T-helper 1 cell (primary cell): Measurements from ENCODE around the gene DYRK1A.

Experiments used
- DNase-seq, 5 donors: peaks; one replicate each; pipeline ENCODE4 v3.0.0-alpha.2; 2012 to 2020

The DYRK1A gene

GRCh38 chr21:37450445-37450941, 83.9 kb downstream of the DYRK1A start:
- no peak for DNase-seq

DNA sequence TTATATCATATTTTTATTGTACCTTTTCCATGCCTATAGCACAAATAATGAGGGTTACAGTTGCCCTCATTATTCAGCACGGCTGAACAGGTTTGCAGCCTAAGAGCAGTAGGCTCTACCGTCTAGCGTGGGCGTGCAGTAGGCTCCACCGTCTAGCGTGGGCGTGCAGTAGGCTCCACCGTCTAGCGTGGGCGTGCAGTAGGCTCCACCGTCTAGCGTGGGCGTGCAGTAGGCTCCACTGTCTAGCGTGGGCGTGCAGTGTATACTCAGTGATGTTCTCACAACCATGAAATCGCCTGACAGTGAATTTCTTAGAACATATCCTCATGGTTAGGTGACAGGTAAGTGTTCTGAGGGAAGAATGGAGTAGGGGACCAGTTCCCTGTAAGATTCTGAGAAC, 84.9 kb downstream of the DYRK1A start:
- DNase-seq, result no peak

GRCh38 chr21:37452227-37452626, 85.7 kb downstream of the DYRK1A start:
- no peak for DNase-seq

GRCh38 chr21:37453350-37453749, 86.8 kb downstream of the DYRK1A start:
- DNase-seq, result no peak

DNA sequence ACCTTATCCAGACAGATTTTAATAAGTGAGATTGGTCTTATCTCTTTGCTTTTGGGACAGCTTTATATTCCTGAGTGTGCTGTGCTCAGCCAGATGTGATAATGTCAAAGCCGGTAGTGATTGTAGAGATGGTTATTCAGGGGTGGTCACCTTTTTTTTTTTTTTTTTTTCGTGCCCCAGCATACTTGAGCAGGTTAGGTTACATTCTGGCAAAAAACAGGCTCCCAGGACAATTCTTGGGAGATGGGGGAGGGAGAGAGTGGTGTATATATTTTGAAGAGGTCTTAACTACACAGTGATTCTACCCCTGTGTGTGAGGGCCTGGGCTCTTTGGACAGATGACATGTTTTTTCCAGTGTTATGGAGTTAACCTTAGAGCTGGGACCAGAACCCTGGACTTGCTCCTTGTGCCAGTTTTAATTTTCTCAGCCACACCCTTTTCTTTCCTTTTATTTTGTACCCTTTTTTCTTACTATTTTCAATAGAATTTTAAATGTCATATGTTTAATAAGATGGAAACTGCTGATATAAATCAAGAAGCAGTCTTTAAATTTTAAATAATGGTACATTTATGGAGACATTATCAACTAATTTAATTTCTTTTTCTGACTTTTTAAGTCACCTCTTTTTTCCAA, 88.4 kb downstream of the DYRK1A start:
- DNase-seq, result no peak

DNA sequence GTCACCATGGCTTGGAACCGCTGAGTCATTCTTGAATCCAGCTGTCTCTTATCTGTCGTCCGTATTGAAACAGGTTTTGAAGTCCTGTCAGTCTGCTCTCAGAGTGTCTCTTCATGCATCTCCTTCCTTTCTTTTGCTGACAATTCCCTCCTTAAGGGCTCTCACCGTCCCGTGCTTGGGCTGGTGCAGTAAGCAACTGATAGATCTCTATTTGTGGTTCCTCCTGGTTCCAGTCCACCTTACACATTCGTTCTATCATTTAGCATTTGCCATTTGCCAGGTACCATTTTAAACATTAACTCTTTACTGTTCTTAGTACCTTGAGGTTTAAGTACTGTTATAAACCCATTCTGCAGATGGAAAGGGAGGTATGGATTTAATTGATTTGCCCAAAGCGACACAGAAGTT, 88.9 kb downstream of the DYRK1A start:
- peak in 1 of 5 donors; percentile 28 for DNase-seq

DNA sequence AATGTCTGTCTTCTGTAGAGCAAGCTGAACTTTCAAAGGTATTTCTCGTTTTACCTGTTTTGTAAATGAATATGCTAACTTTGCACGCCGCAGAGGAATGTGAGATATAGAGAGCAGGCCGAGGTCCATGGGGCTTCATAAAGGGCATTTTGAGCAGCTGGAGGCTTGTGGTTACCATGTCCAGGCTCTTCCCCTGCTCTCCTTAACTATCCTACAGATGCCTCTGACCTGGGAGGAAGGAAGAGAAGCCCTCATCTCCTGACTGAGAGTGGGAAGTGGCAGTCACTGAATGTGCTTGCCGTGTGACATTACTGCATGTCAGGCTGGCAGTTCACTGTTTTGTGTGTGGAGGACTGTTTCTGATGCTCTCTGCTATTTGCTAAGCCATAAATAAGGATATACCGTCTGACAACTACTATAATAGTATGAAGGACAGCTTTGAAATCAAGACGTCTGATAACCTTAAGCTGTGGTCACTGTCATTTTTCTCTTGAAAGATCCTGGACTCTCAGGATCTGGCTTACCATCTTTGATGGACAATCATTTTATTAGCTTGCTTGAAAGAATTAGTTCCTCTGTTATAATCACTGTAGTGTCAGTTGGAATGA, 92.2 kb downstream of the DYRK1A start:
- no peak for DNase-seq

DNA sequence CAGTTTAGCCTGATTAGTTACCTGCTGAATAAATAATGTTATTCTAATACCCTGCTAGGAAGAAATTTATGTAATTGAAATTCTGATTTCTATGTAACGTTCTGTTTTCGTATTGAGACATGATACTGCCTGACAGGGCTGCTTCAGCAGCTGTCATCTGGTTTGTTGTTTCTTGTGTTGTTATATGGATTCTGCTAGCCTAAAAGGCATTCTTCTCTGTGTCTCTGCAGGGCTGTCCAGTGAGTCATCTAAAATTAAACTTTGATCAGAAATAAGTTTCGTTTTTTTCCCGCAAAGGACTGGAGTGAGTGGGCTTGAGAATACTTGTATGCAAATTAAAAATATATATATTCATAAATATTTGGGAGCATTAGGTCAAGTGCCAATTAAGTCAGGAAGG, 93.0 kb downstream of the DYRK1A start:
- DNase-seq, result no peak

DNA sequence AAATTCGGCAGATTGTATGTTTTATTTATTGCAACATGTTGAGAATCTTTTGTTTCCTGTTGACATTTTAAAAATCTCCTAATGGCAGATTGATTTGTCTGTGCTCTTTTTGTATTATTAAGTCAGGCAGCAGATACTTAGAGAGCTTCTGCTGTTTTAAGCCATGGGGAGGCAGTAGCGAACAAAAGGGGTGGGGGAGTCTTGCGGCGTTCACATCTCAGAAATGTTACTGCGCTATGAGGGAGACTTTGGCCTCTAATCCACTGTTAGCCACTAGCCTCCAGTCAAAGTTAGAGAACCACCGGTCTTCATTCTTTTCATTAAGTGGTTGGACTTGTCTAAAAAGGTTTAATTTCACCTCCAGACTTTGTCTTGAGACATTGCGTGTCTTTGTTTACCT, 93.6 kb downstream of the DYRK1A start:
- no peak for DNase-seq

DNA sequence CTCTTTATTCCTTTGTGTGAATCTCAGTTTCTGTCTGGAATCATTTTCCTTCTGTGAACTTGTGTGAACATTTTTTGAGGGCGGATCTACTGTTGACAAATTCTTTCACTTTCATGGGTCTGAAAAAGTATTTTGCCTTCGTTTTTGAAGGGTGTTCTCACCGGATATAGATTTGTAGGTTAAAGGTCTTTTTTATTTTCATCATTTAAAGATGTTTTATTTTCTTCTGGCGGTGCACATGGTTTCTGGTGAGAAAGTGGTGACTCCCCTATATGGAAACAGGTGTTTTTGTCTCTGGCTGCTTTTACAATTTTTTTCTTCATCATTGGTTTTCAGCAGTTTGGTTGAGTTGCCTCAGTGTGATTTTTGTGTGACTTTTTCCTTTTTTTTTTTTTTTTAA, 94.9 kb downstream of the DYRK1A start:
- DNase-seq, result peak in 2 of 5 donors; percentile 15 to 51

GRCh38 chr21:37462087-37462861, 95.7 kb downstream of the DYRK1A start:
- no peak for DNase-seq

DNA sequence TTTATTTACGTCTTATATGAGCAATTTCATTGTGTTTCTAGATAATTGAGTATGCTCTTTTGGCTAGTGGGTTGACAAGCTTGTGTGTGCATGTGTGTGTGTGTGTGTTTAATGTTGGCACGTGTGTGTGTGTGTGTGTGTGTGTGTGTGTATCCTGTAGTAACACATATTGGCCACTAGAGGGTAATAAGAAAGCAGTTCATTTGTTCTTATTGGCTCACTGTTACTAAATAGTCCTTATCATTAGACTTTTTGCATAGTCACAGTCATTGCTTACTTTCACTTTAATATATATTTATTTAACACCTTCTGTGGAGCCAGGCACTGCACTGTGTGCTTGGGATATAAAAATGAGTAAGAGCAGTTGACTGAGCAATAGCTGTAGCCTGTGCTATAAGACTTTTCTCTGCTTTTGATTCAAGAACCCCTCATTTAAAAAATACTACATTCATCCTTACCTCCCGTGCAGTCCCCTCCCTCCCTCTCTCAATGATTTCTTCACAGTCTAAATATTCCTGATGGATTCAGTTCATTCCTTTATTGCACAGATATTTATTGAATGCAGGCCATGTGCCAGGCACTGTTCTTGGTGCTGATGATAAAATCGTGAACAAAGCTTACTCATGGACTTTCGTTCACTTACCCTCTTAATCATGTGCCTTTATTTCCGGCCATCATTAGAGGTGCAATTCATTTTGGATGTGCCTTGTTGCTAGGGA, 96.7 kb downstream of the DYRK1A start:
- peak in 2 of 5 donors; percentile 17 to 43 for DNase-seq

GRCh38 chr21:37467082-37467481, 100.5 kb downstream of the DYRK1A start:
- no peak for DNase-seq

DNA sequence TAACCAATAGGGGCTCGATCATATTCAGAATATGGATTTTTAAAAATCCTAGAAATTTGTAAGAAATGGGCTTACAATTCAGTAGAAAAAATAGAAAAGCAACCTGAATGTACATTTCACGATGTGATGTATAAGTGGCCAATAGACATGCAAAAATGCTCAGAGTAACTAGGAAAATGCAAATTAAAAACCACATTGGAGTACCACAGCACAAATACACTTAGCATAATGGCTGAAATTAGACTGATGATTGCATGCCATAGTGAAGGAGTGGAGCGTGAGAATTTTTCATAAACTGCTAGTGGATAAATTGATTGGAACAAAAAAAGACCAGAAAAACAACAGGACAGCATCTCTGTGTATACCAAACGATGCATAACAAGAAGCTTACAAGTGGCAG, 102.3 kb downstream of the DYRK1A start:
- DNase-seq, result no peak

DNA sequence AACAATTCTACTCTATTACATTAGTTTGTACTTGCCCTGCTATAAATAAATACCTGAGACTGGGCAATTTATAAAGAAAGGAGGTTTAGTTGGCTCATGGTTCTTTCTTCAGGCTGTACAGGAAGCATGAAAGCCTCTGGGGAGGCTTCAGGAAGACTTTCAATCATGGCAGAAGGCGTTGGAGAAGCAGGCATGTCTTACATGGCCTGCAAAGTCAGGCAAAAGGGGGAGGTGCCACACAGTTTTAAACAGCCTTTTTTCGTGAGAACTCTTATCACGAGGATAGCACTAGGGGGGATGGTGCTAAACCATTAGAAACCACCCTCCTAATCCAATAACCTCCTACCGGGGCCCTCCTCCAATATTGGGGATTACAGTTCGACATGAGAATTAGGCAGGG, 102.9 kb downstream of the DYRK1A start:
- no peak for DNase-seq

- DNase-seq, result no peak
These were observed 106.0 kb downstream of the DYRK1A start for GRCh38 chr21:37472581-37472980.

- no peak for DNase-seq
These were observed 106.9 kb downstream of the DYRK1A start for GRCh38 chr21:37473491-37473890.

GRCh38 chr21:37474342-37474741, 107.8 kb downstream of the DYRK1A start:
- DNase-seq, result no peak

GRCh38 chr21:37475186-37475868, 108.8 kb downstream of the DYRK1A start:
- DNase-seq, result no peak

DNA sequence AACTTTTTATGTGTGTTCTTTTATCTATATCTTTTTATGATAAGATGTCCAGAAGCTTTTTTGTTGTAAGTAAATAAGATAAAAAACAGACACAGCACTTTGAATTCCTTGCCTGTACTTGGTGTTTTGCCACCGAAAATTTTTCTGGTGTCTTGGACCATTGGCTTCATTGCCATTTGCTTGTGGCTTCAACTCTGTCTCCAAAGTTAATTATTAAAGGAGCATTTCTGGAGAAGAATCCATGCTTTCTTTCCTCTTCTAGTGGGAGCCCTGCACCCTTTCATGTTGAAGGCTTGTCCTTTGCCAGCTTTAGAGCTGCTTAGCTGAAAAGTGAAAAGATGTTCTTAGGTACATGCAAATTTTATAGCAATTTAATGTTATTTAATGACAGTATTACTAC, 112.2 kb downstream of the DYRK1A start:
- DNase-seq, result no peak

GRCh38 chr21:37483776-37484175, 117.2 kb downstream of the DYRK1A start:
- DNase-seq, result no peak
